ENCODE results near the gene HOXA4. TPM values are rescaled to one million over a fixed set of nuclear protein-coding genes. Genes with fewer than 3 reads are reported as not detected.

Gene HOXA4
- total RNA-seq, 4 donors from 2014 or later = 0.56 to 2.1 (median 1.3) TPM

GRCh38 chr7:27163288-27164044, 32.9 kb upstream of the HOXA4 start:
- no peak overlapping the region for H3K4me3 ChIP-seq (replicated peaks in 1 of 3)
- peaks cover 72% of the 10 kb centered on the region for H3K27me3 ChIP-seq
- no peaks in the 10 kb centered on the region for H3K9me3 ChIP-seq
- H3K36me3 ChIP-seq = no peaks in the 10 kb centered on the region
- 32 to 41% methylated on average over 24 of the region's 24 CpGs for WGBS, 2 donors
- H3K4me1 ChIP-seq = peaks cover 12 to 29% of the 10 kb centered on the region in 2 donors
- DNase-seq = no peak
- H3K27ac ChIP-seq = no peak overlapping the region
- intact Hi-C loops (cut with DNase I) = loop anchor here (5.0 to 10.0 kb wide), 2 partner anchors 786 to 1309 kb away; no protein-coding TSS in a partner anchor
- TF ChIP-seq POLR2A (IDR thresholded peaks at IDR 0.05) (no peak), CTCF (IDR thresholded peaks at IDR 0.05) (no peak)

- WGBS, 2 donors = 59 to 69% methylated on average over 7 of the region's 7 CpGs
- TF ChIP-seq CTCF (IDR thresholded peaks at IDR 0.05) (no peak), POLR2A (IDR thresholded peaks at IDR 0.05) (no peak)
- Histone ChIP-seq H3K4me3 (replicated peaks in 1 of 3) (no peak overlapping the region), H3K36me3 (no peaks in the 10 kb centered on the region), H3K27ac (no peak overlapping the region), H3K27me3 (peaks cover 71% of the 10 kb centered on the region), H3K9me3 (no peaks in the 10 kb centered on the region), H3K4me1 (peaks cover 12 to 29% of the 10 kb centered on the region in 2 donors)
- DNase-seq = no peak
- intact Hi-C loops (cut with DNase I) = loop anchor here (5.0 to 10.0 kb wide), 2 partner anchors 785 to 1308 kb away; no protein-coding TSS in a partner anchor
Measured at GRCh38 chr7:27162561-27163287, 32.2 kb upstream of the HOXA4 start.

- Histone ChIP-seq H3K36me3 (no peaks in the 10 kb centered on the region), H3K27me3 (peaks cover 65% of the 10 kb centered on the region), H3K27ac (no peak overlapping the region), H3K9me3 (no peaks in the 10 kb centered on the region), H3K4me3 (replicated peaks in 1 of 3) (peak overlapping the region in 1 of 3 donors; percentile 42), H3K4me1 (peaks cover 12 to 29% of the 10 kb centered on the region in 2 donors)
- intact Hi-C loops (cut with DNase I) = loop anchor here (2.0 to 10.0 kb wide), 3 partner anchors 479 to 1307 kb away; no protein-coding TSS in a partner anchor
- 37 to 41% methylated on average over 12 to 30 of the region's 30 CpGs for WGBS, 2 donors
- TF ChIP-seq CTCF (IDR thresholded peaks at IDR 0.05) (no peak), POLR2A (IDR thresholded peaks at IDR 0.05) (no peak)
- DNase-seq = no peak
Measured at GRCh38 chr7:27161721-27162560, 31.4 kb upstream of the HOXA4 start.

- peaks cover 12 to 30% of the 10 kb centered on the region in 2 donors for H3K4me1 ChIP-seq
- no peaks in the 10 kb centered on the region for H3K36me3 ChIP-seq
- peak overlapping the region in 2 of 3 donors; percentile 26 to 42 for H3K4me3 ChIP-seq (replicated peaks in 1 of 3)
- no peaks in the 10 kb centered on the region for H3K9me3 ChIP-seq
- no peak overlapping the region for H3K27ac ChIP-seq
- DNase-seq = no peak
- WGBS, 2 donors = 0 to 4% methylated on average over 18 to 19 of the region's 27 CpGs
- peaks cover 64% of the 10 kb centered on the region for H3K27me3 ChIP-seq
- intact Hi-C loops (cut with DNase I) = loop anchor here (2.0 to 10.0 kb wide), 3 partner anchors 478 to 1306 kb away; no protein-coding TSS in a partner anchor
- peak in 1 of 6 experiments; percentile 5 for TF ChIP-seq CTCF (IDR thresholded peaks at IDR 0.05)
- no peak for TF ChIP-seq POLR2A (IDR thresholded peaks at IDR 0.05)
Measured at GRCh38 chr7:27161214-27161720, 30.7 kb upstream of the HOXA4 start.
